ENCODE data around the gene CCDC107.
"Not testable (repeated sequence)": the region's sequence is repeated elsewhere in the genome, so short reads cannot be mapped to it uniquely, and the experiment has no call there.

The CCDC107 gene

DNA sequence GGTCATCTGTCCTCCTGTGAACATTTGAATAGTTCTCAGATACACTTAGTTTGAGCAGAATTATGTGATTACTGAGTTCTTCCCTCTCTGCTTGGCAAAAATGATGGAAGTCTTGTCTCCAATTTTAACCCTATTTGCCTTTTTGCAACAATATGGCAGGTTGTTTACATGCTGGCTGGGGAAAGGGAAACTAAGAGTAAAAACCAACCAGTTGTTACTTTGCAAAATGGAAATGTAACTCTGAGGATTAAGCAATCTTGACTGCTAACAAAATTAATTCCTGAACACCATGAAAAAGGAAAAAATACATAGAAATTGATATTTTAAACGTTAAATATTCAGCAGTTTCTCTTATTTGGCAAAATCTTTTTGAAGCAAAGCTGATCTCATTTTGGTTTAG lies 18.5 kb upstream of the CCDC107 start:
- TF ChIP-seq, protein P1, sequence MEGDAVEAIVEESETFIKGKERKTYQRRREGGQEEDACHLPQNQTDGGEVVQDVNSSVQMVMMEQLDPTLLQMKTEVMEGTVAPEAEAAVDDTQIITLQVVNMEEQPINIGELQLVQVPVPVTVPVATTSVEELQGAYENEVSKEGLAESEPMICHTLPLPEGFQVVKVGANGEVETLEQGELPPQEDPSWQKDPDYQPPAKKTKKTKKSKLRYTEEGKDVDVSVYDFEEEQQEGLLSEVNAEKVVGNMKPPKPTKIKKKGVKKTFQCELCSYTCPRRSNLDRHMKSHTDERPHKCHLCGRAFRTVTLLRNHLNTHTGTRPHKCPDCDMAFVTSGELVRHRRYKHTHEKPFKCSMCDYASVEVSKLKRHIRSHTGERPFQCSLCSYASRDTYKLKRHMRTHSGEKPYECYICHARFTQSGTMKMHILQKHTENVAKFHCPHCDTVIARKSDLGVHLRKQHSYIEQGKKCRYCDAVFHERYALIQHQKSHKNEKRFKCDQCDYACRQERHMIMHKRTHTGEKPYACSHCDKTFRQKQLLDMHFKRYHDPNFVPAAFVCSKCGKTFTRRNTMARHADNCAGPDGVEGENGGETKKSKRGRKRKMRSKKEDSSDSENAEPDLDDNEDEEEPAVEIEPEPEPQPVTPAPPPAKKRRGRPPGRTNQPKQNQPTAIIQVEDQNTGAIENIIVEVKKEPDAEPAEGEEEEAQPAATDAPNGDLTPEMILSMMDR (IDR thresholded peaks at IDR 0.05; ENCODE audit: low read depth, low read length) = no peak
- H3K4me3 ChIP-seq (replicated peaks in 1 of 2; ENCODE audit: low read depth in 2 of 2, low read length in 2 of 2) = no peak overlapping the region
- no peak for DNase-seq (ENCODE audit: low read depth in 2 of 2)

DNA sequence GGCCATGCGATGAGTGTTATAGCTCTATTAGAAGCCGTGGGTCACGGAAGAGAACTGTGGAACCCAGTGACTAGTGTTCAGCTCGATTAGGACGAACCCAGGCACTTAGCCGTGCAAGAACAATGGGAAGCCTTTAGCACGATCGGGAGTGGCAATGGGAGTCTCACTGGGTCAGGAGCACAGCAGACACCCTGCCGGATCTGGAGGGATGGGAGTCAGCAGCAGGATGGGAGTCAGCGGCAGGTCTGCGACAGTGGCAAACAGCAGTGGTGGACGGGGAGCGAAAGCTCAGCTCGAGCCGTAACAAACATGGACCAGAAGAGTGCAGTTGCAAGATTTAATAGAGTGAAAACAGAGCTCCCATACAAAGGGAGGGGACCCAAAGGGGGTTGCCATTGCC lies 17.7 kb upstream of the CCDC107 start:
- not testable (repeated sequence) for DNase-seq (ENCODE audit: low read depth in 2 of 2)

DNA sequence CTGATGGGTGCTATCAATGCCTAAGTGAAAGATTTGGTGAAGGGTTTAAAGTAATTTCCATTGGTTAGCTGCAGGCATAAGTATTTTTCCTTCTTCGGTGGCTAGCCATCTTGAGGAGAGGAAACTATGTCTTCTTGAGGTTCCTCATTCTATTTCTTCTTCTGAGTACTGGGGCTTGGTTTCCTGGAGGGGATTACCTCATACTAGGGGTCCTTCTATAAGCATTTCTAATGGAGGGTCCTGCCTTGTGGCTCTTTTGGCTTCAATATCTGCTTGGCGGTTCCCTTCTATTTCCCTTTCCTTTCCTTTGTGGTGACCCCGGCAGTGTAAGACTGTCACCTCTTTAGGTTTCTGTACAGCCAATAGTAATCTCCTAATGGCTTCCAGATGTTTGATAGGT lies 16.6 kb upstream of the CCDC107 start:
- H3K4me3 ChIP-seq (replicated peaks in 1 of 2; ENCODE audit: low read depth in 2 of 2, low read length in 2 of 2); DNase-seq (ENCODE audit: low read depth in 2 of 2): not testable (repeated sequence)

More for the DNA sequence above, 17.7 kb upstream of the CCDC107 start:
- not testable (repeated sequence) for H3K4me3 ChIP-seq (replicated peaks in 1 of 2; ENCODE audit: low read depth in 2 of 2, low read length in 2 of 2)

DNA sequence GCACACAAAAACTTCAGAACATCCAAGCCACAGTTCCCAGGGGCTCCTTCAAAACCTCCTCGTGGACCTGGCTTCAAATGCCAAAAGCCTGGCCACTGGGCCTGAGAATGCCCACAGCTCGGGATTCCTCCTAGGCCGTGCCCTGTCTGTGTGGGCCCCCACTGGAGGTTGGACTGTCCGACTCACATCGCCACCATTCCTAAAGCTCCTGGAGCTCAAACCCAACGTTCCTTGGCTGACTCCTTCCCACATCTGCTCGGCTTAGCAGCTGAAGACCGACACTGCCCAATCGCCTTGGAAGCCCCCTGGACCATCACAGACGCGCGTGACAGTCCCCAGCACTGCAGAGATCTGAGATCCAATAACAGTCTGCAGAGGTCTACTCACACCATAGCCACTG lies 15.0 kb upstream of the CCDC107 start:
- TF ChIP-seq, protein P1 (IDR thresholded peaks at IDR 0.05; ENCODE audit: low read depth, low read length) = no peak
- DNase-seq (ENCODE audit: low read depth in 2 of 2) = no peak
- H3K4me3 ChIP-seq (replicated peaks in 1 of 2; ENCODE audit: low read depth in 2 of 2, low read length in 2 of 2) = no peak overlapping the region

DNA sequence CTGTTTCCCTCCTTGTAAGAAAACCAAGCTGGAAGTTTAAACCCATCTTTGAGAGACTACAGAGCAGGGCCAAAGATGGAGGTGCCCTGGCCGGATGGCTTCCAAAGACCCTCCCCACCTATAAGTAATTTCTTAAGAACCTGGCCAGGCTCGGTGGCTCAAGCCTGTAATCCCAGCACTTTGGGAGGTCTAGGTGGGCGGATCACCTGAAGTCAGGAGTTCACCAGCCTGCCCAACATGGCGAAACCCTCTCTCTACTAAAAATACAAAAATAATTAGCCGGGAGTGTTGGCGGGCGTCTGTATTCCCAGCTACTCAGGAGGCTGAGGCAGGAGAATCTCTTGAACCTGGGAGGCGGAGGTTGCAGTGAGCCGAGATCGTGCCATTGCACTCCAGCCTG lies 12.4 kb upstream of the CCDC107 start:
- DNase-seq (ENCODE audit: low read depth in 2 of 2) = not testable (repeated sequence)

DNA sequence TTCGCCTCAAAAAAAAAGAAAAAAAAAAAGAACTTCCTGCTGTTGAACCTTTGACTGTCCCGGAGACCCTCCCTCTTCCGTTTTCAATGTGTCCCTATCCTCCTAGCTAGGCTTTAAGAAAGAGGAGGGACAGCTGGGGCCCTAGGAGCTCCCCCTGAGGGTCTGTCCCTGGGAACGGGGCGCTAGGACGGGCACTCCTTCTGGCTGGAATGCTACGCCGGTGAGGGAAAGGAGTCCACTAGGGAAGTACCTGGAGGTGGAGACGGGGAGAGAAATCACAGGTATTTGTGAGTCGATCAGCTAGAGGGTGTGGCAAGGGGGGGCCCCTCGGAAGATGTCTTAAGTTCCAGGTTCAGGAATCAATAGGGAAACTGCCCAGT lies 11.9 kb upstream of the CCDC107 start:
- H3K4me3 ChIP-seq (replicated peaks in 1 of 2; ENCODE audit: low read depth in 2 of 2, low read length in 2 of 2) = peak overlapping the region; percentile 50 to 61
- no peak for DNase-seq (ENCODE audit: low read depth in 2 of 2)
- TF ChIP-seq, protein P1 (IDR thresholded peaks at IDR 0.05; ENCODE audit: low read depth, low read length) = no peak

More for the DNA sequence above, 12.4 kb upstream of the CCDC107 start:
- H3K4me3 ChIP-seq (replicated peaks in 1 of 2; ENCODE audit: low read depth in 2 of 2, low read length in 2 of 2) = peak overlapping the region in 1 of 2 donors; percentile 50

DNA sequence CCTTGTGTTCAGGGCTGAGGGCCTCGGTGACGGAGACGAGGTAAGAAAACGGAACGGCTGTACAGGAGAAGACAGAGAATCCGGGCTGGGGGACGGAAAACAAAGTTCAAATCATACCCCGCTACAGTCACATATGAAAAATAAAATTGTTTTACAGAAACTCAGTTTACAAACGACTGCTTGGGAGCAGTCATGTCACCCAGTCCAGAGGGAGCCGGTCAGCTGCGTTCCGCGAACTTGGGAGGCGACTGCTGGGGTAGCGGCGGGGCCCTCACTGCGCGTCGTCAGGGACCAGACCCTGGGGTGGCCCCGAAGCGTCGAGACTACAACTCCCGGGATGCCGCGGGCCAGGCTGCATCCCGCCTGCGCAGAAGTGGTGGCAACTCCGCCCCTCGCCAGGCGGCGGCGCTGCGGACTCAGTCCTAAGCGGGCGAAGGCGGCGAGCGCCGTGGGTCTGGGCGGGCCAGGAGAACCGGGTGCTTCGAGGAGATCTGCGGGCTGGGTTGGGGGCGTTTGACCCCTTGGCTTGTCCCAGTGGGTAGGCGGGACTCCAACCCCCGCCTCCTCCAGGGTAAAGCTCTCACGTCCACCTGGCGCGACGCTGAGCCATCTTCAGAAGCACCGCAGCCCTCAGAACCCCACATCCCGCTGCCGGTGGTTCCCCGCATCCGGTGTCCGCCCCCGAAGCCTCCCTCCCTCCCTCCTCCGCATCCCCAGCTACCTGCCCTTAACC lies 11.4 kb upstream of the CCDC107 start:
- DNase-seq (ENCODE audit: low read depth in 2 of 2) = peak; percentile 88 to 92
- peak overlapping the region; percentile 50 to 61 for H3K4me3 ChIP-seq (replicated peaks in 1 of 2; ENCODE audit: low read depth in 2 of 2, low read length in 2 of 2)
- TF ChIP-seq, protein P1 (IDR thresholded peaks at IDR 0.05; ENCODE audit: low read depth, low read length) = peak; percentile 80

DNA sequence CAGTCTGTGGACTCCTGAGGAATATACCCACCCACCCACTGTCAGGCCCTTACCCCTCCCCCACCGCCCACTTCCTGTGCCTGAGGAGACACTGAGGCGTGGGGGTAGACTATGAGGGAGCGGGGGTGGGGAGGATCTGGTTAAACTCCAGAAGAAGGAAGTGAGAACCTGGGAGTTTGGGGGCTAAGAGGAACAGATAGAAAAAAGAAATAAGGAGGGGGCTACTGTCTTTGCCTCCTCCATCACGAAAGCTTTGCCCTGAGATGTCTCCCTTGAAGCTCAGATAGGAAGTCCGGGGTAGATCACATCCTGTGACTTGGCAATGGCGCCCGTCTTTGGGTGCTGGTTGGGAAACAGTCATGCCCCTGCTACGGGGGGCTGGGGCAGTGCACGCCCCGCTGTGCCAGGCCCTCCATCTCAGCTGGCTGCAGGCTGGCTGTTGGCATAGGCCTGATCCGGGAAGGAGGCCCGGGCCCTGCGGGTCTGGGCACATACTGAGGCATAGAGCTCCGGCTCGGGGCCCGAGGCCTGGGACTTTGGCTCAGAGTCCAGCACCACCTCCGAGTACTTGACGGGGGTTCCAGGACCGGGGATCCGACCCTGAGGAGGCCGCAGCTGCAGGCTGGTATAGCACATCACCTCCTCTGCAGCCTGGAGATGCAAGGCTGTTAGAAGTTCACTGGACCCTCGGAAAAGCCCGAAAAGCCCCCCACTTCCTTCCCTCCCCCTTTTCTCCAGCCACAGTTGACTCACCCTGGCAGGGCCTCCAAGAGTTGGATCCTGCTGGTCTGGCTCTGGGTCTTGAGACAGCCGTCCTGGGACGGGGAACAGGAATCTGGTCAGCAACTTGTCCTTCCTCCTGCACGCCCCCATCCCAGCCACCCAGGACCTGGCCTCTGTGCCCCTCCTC lies 8.4 kb upstream of the CCDC107 start:
- no peak overlapping the region for H3K4me3 ChIP-seq (replicated peaks in 1 of 2; ENCODE audit: low read depth in 2 of 2, low read length in 2 of 2)
- peak in 1 of 2 donors; percentile 50 for DNase-seq (ENCODE audit: low read depth in 2 of 2)
- TF ChIP-seq, protein P1 (IDR thresholded peaks at IDR 0.05; ENCODE audit: low read depth, low read length) = no peak

Measured in cardiac fibroblast (primary cell).